Measurements from ENCODE around the gene SAP25.
"Not testable (repeated sequence)": the region's sequence is repeated elsewhere in the genome, so short reads cannot be mapped to it uniquely, and the experiment has no call there.

SAP25 gene

GRCh38 chr7:100528108-100528866, 45.4 kb downstream of the SAP25 start:
- DNase-seq = not testable (repeated sequence)

GRCh38 chr7:100523192-100523591, 50.5 kb downstream of the SAP25 start:
- DNase-seq = not testable (repeated sequence)

All from islet precursor cell (in vitro differentiated cells).